NCI-H1105 treated with DMSO at 0.1 percent for 48 hours (cell line): Measurements from ENCODE around the gene ANKRD65.
"Not testable (repeated sequence)": the region's sequence is repeated elsewhere in the genome, so short reads cannot be mapped to it uniquely, and the experiment has no call there.

Experiments
- DNase-seq: peaks from one replicate; lab custom pipeline; 2025; lab: John Stamatoyannopoulos, UW

Gene ANKRD65

GRCh38 chr1:1415751-1416150, 5.3 kb downstream of the ANKRD65 start:
- no peak for DNase-seq

- DNase-seq: not testable (repeated sequence)
These were observed 8.7 kb downstream of the ANKRD65 start for GRCh38 chr1:1412311-1412902.

GRCh38 chr1:1411626-1412025, 9.4 kb downstream of the ANKRD65 start:
- DNase-seq: no peak

- not testable (repeated sequence) for DNase-seq
These were observed 10.8 kb downstream of the ANKRD65 start for GRCh38 chr1:1410238-1410637.

GRCh38 chr1:1407636-1408318, 13.3 kb downstream of the ANKRD65 start:
- no peak for DNase-seq

GRCh38 chr1:1406821-1407635, 14.0 kb downstream of the ANKRD65 start, which contains the start of gene MRPL20:
MRPL20 (minus strand) TSS chr1:1407293; CDS start chr1:1407217, 76 bp downstream.
- peak; percentile 88 for DNase-seq

GRCh38 chr1:1406101-1406820, 14.8 kb downstream of the ANKRD65 start:
- no peak for DNase-seq

- no peak for DNase-seq
These were observed 17.4 kb downstream of the ANKRD65 start for GRCh38 chr1:1403653-1404052.

GRCh38 chr1:1402901-1403392, 18.1 kb downstream of the ANKRD65 start:
- DNase-seq: not testable (repeated sequence)

- DNase-seq: peak; percentile 4
These were observed 18.8 kb downstream of the ANKRD65 start for GRCh38 chr1:1402072-1402900.

- DNase-seq: no peak
These were observed 19.5 kb downstream of the ANKRD65 start for GRCh38 chr1:1401457-1402010.

- DNase-seq: no peak
These were observed 20.3 kb downstream of the ANKRD65 start for GRCh38 chr1:1400576-1401456.

- no peak for DNase-seq
These were observed 21.1 kb downstream of the ANKRD65 start for GRCh38 chr1:1399872-1400575.

- DNase-seq: peak; percentile 95
These were observed 21.7 kb downstream of the ANKRD65 start, which contains the start of gene CCNL2 for GRCh38 chr1:1399187-1399871. CCNL2 (minus strand) TSS chr1:1399335; CDS start chr1:1399306, 29 bp downstream.

- DNase-seq: no peak
These were observed 22.3 kb downstream of the ANKRD65 start for GRCh38 chr1:1398677-1399186.

GRCh38 chr1:1397839-1398523, 23.1 kb downstream of the ANKRD65 start:
- DNase-seq: no peak

GRCh38 chr1:1395166-1395565, 25.9 kb downstream of the ANKRD65 start:
- no peak for DNase-seq

- no peak for DNase-seq
These were observed 27.0 kb downstream of the ANKRD65 start for GRCh38 chr1:1394116-1394515.
